ENCODE measurements around the gene EEF1A1.

- no peak for TF ChIP-seq EZH2 (IDR thresholded peaks at IDR 0.05; ENCODE audit: insufficient read depth, poor library complexity, severe bottlenecking)
- no peak for TF ChIP-seq EZH2phosphoT487 (IDR thresholded peaks at IDR 0.05; ENCODE audit: insufficient read depth, low read depth)
Measured at GRCh38 chr6:73516514-73517489, 4.0 kb downstream of the EEF1A1 start.
